HEK293 (cell line): Measurements from ENCODE around the gene TLR8.

ENCODE experiments used
- MZF1 ChIP-seq: fragments of 450-650 bp; formaldehyde crosslinking; IDR thresholded peaks from 2 replicates; pipeline ENCODE4 v1.5.1; 2017; ENCODE audit warnings: missing biosample characterization, missing genetic modification characterization, borderline replicate concordance
- OSR2 ChIP-seq: fragments of 450-650 bp; formaldehyde crosslinking; IDR thresholded peaks from 2 replicates; pipeline ENCODE4 v1.5.1; 2016; ENCODE audit warnings: missing biosample characterization, missing genetic modification characterization
- ZBTB48 ChIP-seq: fragments of 450-650 bp; formaldehyde crosslinking; IDR thresholded peaks from 2 replicates; pipeline ENCODE4 v1.5.1; 2016; ENCODE audit warnings: missing biosample characterization, missing genetic modification characterization
- ZBTB8A ChIP-seq: fragments of 450-650 bp; formaldehyde crosslinking; IDR thresholded peaks from 2 replicates; pipeline ENCODE4 v1.5.1; 2016; ENCODE audit warnings: missing biosample characterization, missing genetic modification characterization
- ZFHX2 ChIP-seq: fragments of 450-650 bp; formaldehyde crosslinking; conservative IDR thresholded peaks from 2 replicates; pipeline ENCODE4 v1.5.1; 2016; ENCODE audit warnings: missing biosample characterization, missing genetic modification characterization
- ZNF10 ChIP-seq: fragments of 450-650 bp; formaldehyde crosslinking; IDR thresholded peaks from 2 replicates; pipeline ENCODE4 v1.5.1; 2017; ENCODE audit warnings: missing biosample characterization, missing genetic modification characterization
- ZNF184 ChIP-seq: fragments of 450-650 bp; IDR thresholded peaks from 2 replicates; pipeline ENCODE4 v1.5.1; 2018; ENCODE audit warnings: missing biosample characterization, mild to moderate bottlenecking, missing genetic modification characterization
- ZNF2 ChIP-seq: fragments of 450-650 bp; formaldehyde crosslinking; IDR thresholded peaks from 2 replicates; pipeline ENCODE4 v1.5.1; 2016; ENCODE audit warnings: missing biosample characterization, missing genetic modification characterization
- ZNF211 ChIP-seq: fragments of 450-650 bp; formaldehyde crosslinking; IDR thresholded peaks from 2 replicates; pipeline ENCODE4 v1.5.1; 2016; ENCODE audit warnings: low read depth, missing biosample characterization, missing genetic modification characterization
- ZNF239 ChIP-seq: fragments of 450-650 bp; formaldehyde crosslinking; IDR thresholded peaks from 2 replicates; pipeline ENCODE4 v1.5.1; 2016; ENCODE audit warnings: missing biosample characterization, missing genetic modification characterization
- ZNF335 ChIP-seq: fragments of 450-650 bp; formaldehyde crosslinking; conservative IDR thresholded peaks from 2 replicates; pipeline ENCODE4 v1.5.1; 2016; ENCODE audit warnings: missing biosample characterization, missing genetic modification characterization
- ZNF341 ChIP-seq: fragments of 450-650 bp; formaldehyde crosslinking; IDR thresholded peaks from 2 replicates; pipeline ENCODE4; 2016; ENCODE audit warnings: low read depth, missing biosample characterization, missing genetic modification characterization
- ZNF354C ChIP-seq: fragments of 450-650 bp; formaldehyde crosslinking; IDR thresholded peaks from 2 replicates; pipeline ENCODE4 v1.5.1; 2016; ENCODE audit warnings: missing biosample characterization, missing genetic modification characterization, low read depth, borderline replicate concordance
- ZNF548 ChIP-seq: fragments of 450-650 bp; formaldehyde crosslinking; IDR thresholded peaks from 2 replicates; pipeline ENCODE4 v1.5.1; 2016; ENCODE audit warnings: missing biosample characterization, missing genetic modification characterization
- ZNF558 ChIP-seq: fragments of 450-650 bp; formaldehyde crosslinking; IDR thresholded peaks from 2 replicates; pipeline ENCODE4 v1.5.1; 2016; ENCODE audit warnings: missing biosample characterization, missing genetic modification characterization
- ZNF658 ChIP-seq: fragments of 450-650 bp; formaldehyde crosslinking; IDR thresholded peaks from 2 replicates; pipeline ENCODE4; 2016; ENCODE audit warnings: missing biosample characterization, missing genetic modification characterization
- ZNF670 ChIP-seq: fragments of 450-650 bp; formaldehyde crosslinking; IDR thresholded peaks from 2 replicates; pipeline ENCODE4 v1.5.1; 2016; ENCODE audit warnings: missing biosample characterization, missing genetic modification characterization, low read depth
- ZNF768 ChIP-seq: fragments of 450-650 bp; formaldehyde crosslinking; IDR thresholded peaks from 2 replicates; pipeline ENCODE4 v1.5.1; 2018; ENCODE audit warnings: missing biosample characterization, mild to moderate bottlenecking, missing genetic modification characterization
- ZNF777 ChIP-seq: fragments of 450-650 bp; formaldehyde crosslinking; IDR thresholded peaks from 2 replicates; pipeline ENCODE4 v1.5.1; 2017; ENCODE audit warnings: missing biosample characterization, missing genetic modification characterization, borderline replicate concordance
- TF ChIP-seq, protein P1 (sequence below): fragments of 450-650 bp; formaldehyde crosslinking; conservative IDR thresholded peaks from 2 replicates; pipeline ENCODE4 v1.5.1; 2016; ENCODE audit warnings: low read depth, missing biosample characterization, missing genetic modification characterization
- TF ChIP-seq, protein P2 (sequence below): fragments of 450-650 bp; formaldehyde crosslinking; IDR thresholded peaks from 2 replicates; pipeline ENCODE4 v1.5.1; 2017; ENCODE audit warnings: missing biosample characterization, missing genetic modification characterization
- TF ChIP-seq, protein P3 (sequence below): fragments of 450-650 bp; formaldehyde crosslinking; IDR thresholded peaks from 2 replicates; pipeline ENCODE4 v1.5.1; 2016; ENCODE audit warnings: missing biosample characterization, missing genetic modification characterization

TLR8 gene

DNA sequence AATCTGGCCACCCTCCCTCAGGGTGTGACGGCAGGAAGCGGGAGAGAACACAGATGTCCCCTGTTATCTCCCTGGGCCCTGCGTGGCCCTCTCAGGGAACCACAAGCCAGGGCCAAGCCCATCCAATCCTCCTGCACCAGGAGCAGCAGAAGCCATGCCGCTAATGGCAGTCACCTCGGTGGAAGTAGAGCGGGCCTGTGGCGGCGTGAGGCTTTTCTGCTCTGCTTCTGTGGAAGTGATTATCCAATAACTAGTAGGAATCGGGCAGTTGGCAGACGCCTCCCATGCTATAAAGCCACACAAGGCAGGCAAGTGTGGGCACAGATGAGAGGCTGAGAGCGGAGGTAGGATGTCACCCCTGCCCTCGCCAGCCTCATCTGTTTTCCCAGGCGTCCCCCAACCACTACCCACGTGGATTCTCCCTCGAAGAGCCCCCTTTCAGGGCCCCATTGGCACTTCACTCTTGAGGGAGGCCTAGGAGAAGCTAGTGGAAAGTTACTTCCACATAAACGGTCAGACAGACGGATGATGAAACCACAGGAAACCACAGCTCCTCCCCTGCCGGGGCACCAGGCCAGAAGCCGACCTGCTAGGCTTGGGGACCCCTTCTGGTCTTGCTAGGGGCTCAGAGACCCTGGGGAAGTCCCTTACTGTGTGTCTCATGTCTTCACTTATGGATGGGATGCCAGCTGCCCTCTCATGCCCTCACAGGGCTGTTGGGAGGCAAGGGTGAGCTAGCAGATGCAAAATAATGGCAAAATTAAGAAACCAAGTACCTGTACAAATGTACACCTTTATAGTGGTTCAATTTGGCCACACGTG, 49.7 kb downstream of the TLR8 start (continued):
- TF ChIP-seq, protein P1, sequence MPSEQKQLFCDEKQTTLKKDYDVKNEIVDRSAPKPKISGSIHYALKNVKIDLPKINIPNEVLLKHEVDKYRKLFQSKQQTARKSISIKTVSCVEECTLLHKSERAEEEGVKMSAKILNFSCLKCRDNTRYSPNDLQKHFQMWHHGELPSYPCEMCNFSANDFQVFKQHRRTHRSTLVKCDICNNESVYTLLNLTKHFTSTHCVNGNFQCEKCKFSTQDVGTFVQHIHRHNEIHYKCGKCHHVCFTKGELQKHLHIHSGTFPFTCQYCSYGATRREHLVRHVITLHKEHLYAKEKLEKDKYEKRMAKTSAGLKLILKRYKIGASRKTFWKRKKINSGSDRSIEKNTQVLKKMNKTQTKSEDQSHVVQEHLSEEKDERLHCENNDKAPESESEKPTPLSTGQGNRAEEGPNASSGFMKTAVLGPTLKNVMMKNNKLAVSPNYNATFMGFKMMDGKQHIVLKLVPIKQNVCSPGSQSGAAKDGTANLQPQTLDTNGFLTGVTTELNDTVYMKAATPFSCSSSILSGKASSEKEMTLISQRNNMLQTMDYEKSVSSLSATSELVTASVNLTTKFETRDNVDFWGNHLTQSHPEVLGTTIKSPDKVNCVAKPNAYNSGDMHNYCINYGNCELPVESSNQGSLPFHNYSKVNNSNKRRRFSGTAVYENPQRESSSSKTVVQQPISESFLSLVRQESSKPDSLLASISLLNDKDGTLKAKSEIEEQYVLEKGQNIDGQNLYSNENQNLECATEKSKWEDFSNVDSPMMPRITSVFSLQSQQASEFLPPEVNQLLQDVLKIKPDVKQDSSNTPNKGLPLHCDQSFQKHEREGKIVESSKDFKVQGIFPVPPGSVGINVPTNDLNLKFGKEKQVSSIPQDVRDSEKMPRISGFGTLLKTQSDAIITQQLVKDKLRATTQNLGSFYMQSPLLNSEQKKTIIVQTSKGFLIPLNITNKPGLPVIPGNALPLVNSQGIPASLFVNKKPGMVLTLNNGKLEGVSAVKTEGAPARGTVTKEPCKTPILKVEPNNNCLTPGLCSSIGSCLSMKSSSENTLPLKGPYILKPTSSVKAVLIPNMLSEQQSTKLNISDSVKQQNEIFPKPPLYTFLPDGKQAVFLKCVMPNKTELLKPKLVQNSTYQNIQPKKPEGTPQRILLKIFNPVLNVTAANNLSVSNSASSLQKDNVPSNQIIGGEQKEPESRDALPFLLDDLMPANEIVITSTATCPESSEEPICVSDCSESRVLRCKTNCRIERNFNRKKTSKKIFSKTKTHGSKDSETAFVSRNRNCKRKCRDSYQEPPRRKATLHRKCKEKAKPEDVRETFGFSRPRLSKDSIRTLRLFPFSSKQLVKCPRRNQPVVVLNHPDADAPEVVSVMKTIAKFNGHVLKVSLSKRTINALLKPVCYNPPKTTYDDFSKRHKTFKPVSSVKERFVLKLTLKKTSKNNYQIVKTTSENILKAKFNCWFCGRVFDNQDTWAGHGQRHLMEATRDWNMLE (tag by site-specific recombination), result no peak
- no peak for TF ChIP-seq ZNF184 (tag by site-specific recombination)
- no peak for TF ChIP-seq ZNF239 (tag by site-specific recombination)
- TF ChIP-seq OSR2 (tag by site-specific recombination), result no peak
- TF ChIP-seq, protein P2, sequence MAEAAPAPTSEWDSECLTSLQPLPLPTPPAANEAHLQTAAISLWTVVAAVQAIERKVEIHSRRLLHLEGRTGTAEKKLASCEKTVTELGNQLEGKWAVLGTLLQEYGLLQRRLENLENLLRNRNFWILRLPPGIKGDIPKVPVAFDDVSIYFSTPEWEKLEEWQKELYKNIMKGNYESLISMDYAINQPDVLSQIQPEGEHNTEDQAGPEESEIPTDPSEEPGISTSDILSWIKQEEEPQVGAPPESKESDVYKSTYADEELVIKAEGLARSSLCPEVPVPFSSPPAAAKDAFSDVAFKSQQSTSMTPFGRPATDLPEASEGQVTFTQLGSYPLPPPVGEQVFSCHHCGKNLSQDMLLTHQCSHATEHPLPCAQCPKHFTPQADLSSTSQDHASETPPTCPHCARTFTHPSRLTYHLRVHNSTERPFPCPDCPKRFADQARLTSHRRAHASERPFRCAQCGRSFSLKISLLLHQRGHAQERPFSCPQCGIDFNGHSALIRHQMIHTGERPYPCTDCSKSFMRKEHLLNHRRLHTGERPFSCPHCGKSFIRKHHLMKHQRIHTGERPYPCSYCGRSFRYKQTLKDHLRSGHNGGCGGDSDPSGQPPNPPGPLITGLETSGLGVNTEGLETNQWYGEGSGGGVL (tag by site-specific recombination), result 0 out of 2 replicates have a peak, but pooled peaks have one; percentile 17
- TF ChIP-seq ZNF548, result no peak
- no peak for TF ChIP-seq ZNF341 (tag by site-specific recombination)
- TF ChIP-seq ZNF211 (tag by site-specific recombination), result no peak
- TF ChIP-seq, protein P3, sequence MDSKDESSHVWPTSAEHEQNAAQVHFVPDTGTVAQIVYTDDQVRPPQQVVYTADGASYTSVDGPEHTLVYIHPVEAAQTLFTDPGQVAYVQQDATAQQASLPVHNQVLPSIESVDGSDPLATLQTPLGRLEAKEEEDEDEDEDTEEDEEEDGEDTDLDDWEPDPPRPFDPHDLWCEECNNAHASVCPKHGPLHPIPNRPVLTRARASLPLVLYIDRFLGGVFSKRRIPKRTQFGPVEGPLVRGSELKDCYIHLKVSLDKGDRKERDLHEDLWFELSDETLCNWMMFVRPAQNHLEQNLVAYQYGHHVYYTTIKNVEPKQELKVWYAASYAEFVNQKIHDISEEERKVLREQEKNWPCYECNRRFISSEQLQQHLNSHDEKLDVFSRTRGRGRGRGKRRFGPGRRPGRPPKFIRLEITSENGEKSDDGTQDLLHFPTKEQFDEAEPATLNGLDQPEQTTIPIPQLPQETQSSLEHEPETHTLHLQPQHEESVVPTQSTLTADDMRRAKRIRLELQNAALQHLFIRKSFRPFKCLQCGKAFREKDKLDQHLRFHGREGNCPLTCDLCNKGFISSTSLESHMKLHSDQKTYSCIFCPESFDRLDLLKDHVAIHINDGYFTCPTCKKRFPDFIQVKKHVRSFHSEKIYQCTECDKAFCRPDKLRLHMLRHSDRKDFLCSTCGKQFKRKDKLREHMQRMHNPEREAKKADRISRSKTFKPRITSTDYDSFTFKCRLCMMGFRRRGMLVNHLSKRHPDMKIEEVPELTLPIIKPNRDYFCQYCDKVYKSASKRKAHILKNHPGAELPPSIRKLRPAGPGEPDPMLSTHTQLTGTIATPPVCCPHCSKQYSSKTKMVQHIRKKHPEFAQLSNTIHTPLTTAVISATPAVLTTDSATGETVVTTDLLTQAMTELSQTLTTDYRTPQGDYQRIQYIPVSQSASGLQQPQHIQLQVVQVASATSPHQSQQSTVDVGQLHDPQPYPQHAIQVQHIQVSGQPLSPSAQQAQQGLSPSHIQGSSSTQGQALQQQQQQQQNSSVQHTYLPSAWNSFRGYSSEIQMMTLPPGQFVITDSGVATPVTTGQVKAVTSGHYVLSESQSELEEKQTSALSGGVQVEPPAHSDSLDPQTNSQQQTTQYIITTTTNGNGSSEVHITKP, result peak; percentile 76
- TF ChIP-seq ZFHX2, result peak; percentile 45; the same call in 1 of the 2 replicates
- TF ChIP-seq ZNF777 (tag by site-specific recombination), result no peak
- no peak for TF ChIP-seq MZF1
- no peak for TF ChIP-seq ZBTB48 (tag by site-specific recombination)
- no peak for TF ChIP-seq ZNF354C (tag by site-specific recombination)
- TF ChIP-seq ZNF658 (tag by site-specific recombination), result no peak
- peak; percentile 43; the same call in 1 of the 2 replicates for TF ChIP-seq ZNF768 (tag by site-specific recombination)
- TF ChIP-seq ZNF558 (tag by site-specific recombination), result no peak
- no peak for TF ChIP-seq ZBTB8A (tag by site-specific recombination)
- TF ChIP-seq ZNF10 (tag by site-specific recombination), result no peak
- no peak for TF ChIP-seq ZNF2 (tag by site-specific recombination)
- TF ChIP-seq ZNF670 (tag by site-specific recombination), result no peak
- TF ChIP-seq ZNF335 (tag by site-specific recombination), result peak; percentile 60
